Thyroid gland (tissue), 4 donors: Measurements from ENCODE around the gene TMEM236.

Experiments used
- CTCF ChIP-seq, 6 experiments: fragments of 200-600 bp in 3 of 6; fragments of 450-650 bp in 3 of 6; sonication (generic) in 3 of 6; IDR thresholded peaks; one replicate each; pipeline ENCODE4 v1.5.1; 2016 to 2019; ENCODE audit warnings: antibody characterized with exemption in 6 of 6, mild to moderate bottlenecking in 2 of 6, inconsistent platforms in 1 of 6, moderate library complexity in 1 of 6
- POLR2A ChIP-seq, 2 donors: fragments of 450-650 bp; IDR thresholded peaks; one replicate each; pipeline ENCODE4 v1.6.1; 2017; ENCODE audit warnings: antibody characterized with exemption in 2 of 2, mild to moderate bottlenecking in 2 of 2, moderate library complexity in 1 of 2

GRCh38 chr10:17814973-17815372, 63.0 kb downstream of the TMEM236 start:
- TF ChIP-seq POLR2A (IDR thresholded peaks at IDR 0.05) (no peak), CTCF (IDR thresholded peaks at IDR 0.05) (no peak)
